ENCODE results near the gene KPNB1. TPM values are rescaled to one million over a fixed set of nuclear protein-coding genes. Genes with fewer than 3 reads are reported as not detected.

Gene KPNB1
- polyA plus RNA-seq, 2 donors, result 40.8 to 75.5 TPM

DNA sequence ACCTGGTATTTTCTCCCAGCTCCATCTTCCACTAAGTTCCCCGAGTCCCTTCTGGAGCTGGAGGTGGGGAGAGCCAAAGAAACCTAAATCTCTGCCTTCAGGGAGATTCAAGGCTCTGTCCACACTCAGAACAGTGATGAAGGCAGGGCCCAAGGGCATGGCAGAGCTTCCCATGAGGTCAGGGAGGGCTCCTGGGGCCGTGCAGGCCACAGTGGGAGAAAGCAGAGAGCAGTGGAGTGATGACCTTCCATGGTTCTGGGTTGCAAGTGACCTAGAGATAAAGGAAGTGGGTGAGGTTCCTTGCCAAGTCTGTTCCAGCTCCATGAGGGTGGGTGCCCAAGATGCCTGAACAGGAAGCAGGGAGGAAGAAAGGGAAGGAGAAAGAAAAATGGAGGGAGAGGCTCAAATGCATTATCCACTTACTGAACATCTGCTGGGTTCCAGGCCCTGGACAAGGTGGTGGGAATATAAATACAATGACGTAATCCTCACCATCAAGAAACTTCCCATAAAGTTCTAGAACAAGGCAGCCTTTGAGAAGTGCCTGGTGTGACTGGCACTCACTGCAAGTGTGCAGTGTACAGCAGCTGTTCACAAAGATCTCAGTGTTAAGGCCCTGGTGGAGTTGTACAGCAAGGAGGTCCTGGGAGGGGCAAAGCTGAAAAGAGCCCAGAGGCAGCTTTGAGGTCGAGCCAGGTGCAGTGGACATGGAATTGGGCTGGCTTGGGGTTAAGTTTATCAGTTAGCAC, 57.5 kb downstream of the KPNB1 start:
- H3K27ac ChIP-seq (ENCODE audit: low read depth in 2 of 2, low read length in 1 of 2), result no peak overlapping the region
- 77 to 80% methylated on average over 4 of the region's 4 CpGs for WGBS, 2 donors

GRCh38 chr17:47707884-47708283, 58.2 kb downstream of the KPNB1 start:
- Histone ChIP-seq H3K9me3 (ENCODE audit: control insufficient read depth in 2 of 2, insufficient read depth in 1 of 2, low read depth in 1 of 2, low read length in 1 of 2) (no peaks in the 10 kb centered on the region), H3K4me3 (ENCODE audit: low read depth in 1 of 2, low read length in 2 of 2) (no peak overlapping the region), H3K36me3 (ENCODE audit: control insufficient read depth in 2 of 2, insufficient read depth in 2 of 2, low read length in 1 of 2) (peaks cover 4 to 5% of the 10 kb centered on the region in 2 donors), H3K27me3 (ENCODE audit: control insufficient read depth in 1 of 2, insufficient read depth in 2 of 2, low read length in 2 of 2) (no peaks in the 10 kb centered on the region), H3K27ac (ENCODE audit: low read depth in 2 of 2, low read length in 1 of 2) (no peak overlapping the region), H3K4me1 (ENCODE audit: control insufficient read depth in 2 of 2, insufficient read depth in 2 of 2, low read length in 1 of 2) (peaks cover 3 to 7% of the 10 kb centered on the region in 2 donors)
- 80 to 83% methylated on average over 3 of the region's 3 CpGs for WGBS, 2 donors

More for the DNA sequence above, 57.5 kb downstream of the KPNB1 start:
- Histone ChIP-seq H3K9me3 (ENCODE audit: control insufficient read depth in 2 of 2, insufficient read depth in 1 of 2, low read depth in 1 of 2, low read length in 1 of 2) (no peaks in the 10 kb centered on the region), H3K4me3 (ENCODE audit: low read depth in 1 of 2, low read length in 2 of 2) (no peak overlapping the region), H3K27me3 (ENCODE audit: control insufficient read depth in 1 of 2, insufficient read depth in 2 of 2, low read length in 2 of 2) (no peaks in the 10 kb centered on the region), H3K36me3 (ENCODE audit: control insufficient read depth in 2 of 2, insufficient read depth in 2 of 2, low read length in 1 of 2) (peaks cover 4 to 5% of the 10 kb centered on the region in 2 donors), H3K4me1 (ENCODE audit: control insufficient read depth in 2 of 2, insufficient read depth in 2 of 2, low read length in 1 of 2) (peaks cover 3 to 9% of the 10 kb centered on the region in 2 donors)

- H3K4me3 ChIP-seq (ENCODE audit: low read depth in 1 of 2, low read length in 2 of 2), result peak overlapping the region in 1 of 2 donors; percentile 40
- peaks cover 4 to 5% of the 10 kb centered on the region in 2 donors for H3K36me3 ChIP-seq (ENCODE audit: control insufficient read depth in 2 of 2, insufficient read depth in 2 of 2, low read length in 1 of 2)
- WGBS, 2 donors, result 50 to 59% methylated on average over 27 to 31 of the region's 31 CpGs
- no peaks in the 10 kb centered on the region for H3K27me3 ChIP-seq (ENCODE audit: control insufficient read depth in 1 of 2, insufficient read depth in 2 of 2, low read length in 2 of 2)
- no peaks in the 10 kb centered on the region for H3K9me3 ChIP-seq (ENCODE audit: control insufficient read depth in 2 of 2, insufficient read depth in 1 of 2, low read depth in 1 of 2, low read length in 1 of 2)
- no peak overlapping the region for H3K27ac ChIP-seq (ENCODE audit: low read depth in 2 of 2, low read length in 1 of 2)
- H3K4me1 ChIP-seq (ENCODE audit: control insufficient read depth in 2 of 2, insufficient read depth in 2 of 2, low read length in 1 of 2), result peaks cover 3 to 7% of the 10 kb centered on the region in 2 donors
Measured at GRCh38 chr17:47708312-47708863, 58.7 kb downstream of the KPNB1 start.

- peaks cover 4 to 5% of the 10 kb centered on the region in 2 donors for H3K36me3 ChIP-seq (ENCODE audit: control insufficient read depth in 2 of 2, insufficient read depth in 2 of 2, low read length in 1 of 2)
- WGBS, 2 donors, result 46 to 53% methylated on average over 88 to 89 of the region's 89 CpGs
- H3K4me3 ChIP-seq (ENCODE audit: low read depth in 1 of 2, low read length in 2 of 2), result peak overlapping the region in 1 of 2 donors; percentile 40
- H3K4me1 ChIP-seq (ENCODE audit: control insufficient read depth in 2 of 2, insufficient read depth in 2 of 2, low read length in 1 of 2), result peaks cover 3 to 7% of the 10 kb centered on the region in 2 donors
- H3K9me3 ChIP-seq (ENCODE audit: control insufficient read depth in 2 of 2, insufficient read depth in 1 of 2, low read depth in 1 of 2, low read length in 1 of 2), result no peaks in the 10 kb centered on the region
- no peak overlapping the region for H3K27ac ChIP-seq (ENCODE audit: low read depth in 2 of 2, low read length in 1 of 2)
- no peaks in the 10 kb centered on the region for H3K27me3 ChIP-seq (ENCODE audit: control insufficient read depth in 1 of 2, insufficient read depth in 2 of 2, low read length in 2 of 2)
Measured at GRCh38 chr17:47708864-47709541, 59.3 kb downstream of the KPNB1 start.

DNA sequence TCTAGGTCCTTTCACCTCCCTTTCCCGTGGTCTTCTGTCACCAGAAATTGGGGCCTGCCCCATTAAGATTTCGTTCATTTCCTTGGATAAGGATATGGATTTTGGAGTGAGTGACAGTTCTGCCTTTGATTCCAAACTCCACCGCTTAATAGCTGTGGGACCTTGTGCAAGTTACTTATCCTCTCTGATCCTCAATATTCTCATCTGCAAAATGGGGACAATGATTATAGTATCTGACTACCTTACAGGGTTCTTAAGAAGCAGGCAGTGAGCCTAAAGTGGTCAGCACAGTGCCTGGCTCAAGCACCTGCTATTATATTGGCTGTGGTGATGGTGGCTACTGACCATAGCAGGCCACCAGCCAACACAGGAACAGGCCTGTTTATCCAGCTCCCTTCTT, 59.9 kb downstream of the KPNB1 start:
- Histone ChIP-seq H3K9me3 (ENCODE audit: control insufficient read depth in 2 of 2, insufficient read depth in 1 of 2, low read depth in 1 of 2, low read length in 1 of 2) (no peaks in the 10 kb centered on the region), H3K27ac (ENCODE audit: low read depth in 2 of 2, low read length in 1 of 2) (no peak overlapping the region), H3K4me1 (ENCODE audit: control insufficient read depth in 2 of 2, insufficient read depth in 2 of 2, low read length in 1 of 2) (peaks cover 3 to 7% of the 10 kb centered on the region in 2 donors), H3K36me3 (ENCODE audit: control insufficient read depth in 2 of 2, insufficient read depth in 2 of 2, low read length in 1 of 2) (peaks cover 4 to 5% of the 10 kb centered on the region in 2 donors), H3K27me3 (ENCODE audit: control insufficient read depth in 1 of 2, insufficient read depth in 2 of 2, low read length in 2 of 2) (no peaks in the 10 kb centered on the region), H3K4me3 (ENCODE audit: low read depth in 1 of 2, low read length in 2 of 2) (no peak overlapping the region)
- WGBS, 2 donors, result 92% methylated on average over 3 of the region's 3 CpGs

DNA sequence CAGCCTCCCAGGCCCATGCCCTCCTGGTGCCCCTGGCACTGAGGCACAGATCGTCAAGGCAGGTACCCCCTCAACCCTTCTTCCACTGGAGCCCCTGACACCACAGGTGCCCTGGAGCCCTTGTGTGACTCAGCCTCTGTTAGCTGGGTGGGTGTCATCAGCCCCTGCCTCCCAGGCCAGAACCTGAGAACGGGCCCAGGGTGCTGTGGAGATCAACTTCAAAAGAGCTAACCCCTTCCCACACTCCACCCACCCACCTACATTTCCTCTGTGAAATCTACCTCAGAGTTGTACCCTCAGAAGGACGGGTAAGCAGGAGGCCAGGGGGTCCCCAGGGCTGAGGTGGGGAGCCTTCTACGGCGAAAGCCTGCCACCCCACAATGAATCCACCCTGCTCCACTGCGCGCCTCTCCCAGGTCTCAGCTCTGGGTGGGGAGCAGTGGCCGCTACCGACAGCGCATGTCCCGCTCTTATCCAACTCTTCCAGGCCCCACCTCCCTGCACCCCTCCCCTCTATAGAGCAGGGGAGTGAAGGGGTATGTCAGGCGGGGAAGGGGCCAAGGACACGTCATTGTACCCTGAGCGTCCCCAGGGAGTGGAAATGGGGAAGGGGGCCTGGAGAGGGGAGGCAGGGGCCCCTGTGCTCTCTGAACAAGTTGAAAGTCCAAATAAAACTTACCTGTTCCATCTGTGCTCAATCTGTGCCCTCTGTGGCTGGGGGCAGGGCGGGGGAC, 61.8 kb downstream of the KPNB1 start:
- H3K27ac ChIP-seq (ENCODE audit: low read depth in 2 of 2, low read length in 1 of 2), result no peak overlapping the region
- no peak overlapping the region for H3K4me3 ChIP-seq (ENCODE audit: low read depth in 1 of 2, low read length in 2 of 2)
- H3K4me1 ChIP-seq (ENCODE audit: control insufficient read depth in 2 of 2, insufficient read depth in 2 of 2, low read length in 1 of 2), result peaks cover 0 to 4% of the 10 kb centered on the region in 2 donors
- H3K9me3 ChIP-seq (ENCODE audit: control insufficient read depth in 2 of 2, insufficient read depth in 1 of 2, low read depth in 1 of 2, low read length in 1 of 2), result no peaks in the 10 kb centered on the region
- no peaks in the 10 kb centered on the region for H3K27me3 ChIP-seq (ENCODE audit: control insufficient read depth in 1 of 2, insufficient read depth in 2 of 2, low read length in 2 of 2)
- peaks cover 2% of the 10 kb centered on the region in 2 donors for H3K36me3 ChIP-seq (ENCODE audit: control insufficient read depth in 2 of 2, insufficient read depth in 2 of 2, low read length in 1 of 2)
- WGBS, 2 donors, result 90 to 92% methylated on average over 15 of the region's 15 CpGs

- Histone ChIP-seq H3K36me3 (ENCODE audit: control insufficient read depth in 2 of 2, insufficient read depth in 2 of 2, low read length in 1 of 2) (peaks cover 2% of the 10 kb centered on the region in 2 donors), H3K4me1 (ENCODE audit: control insufficient read depth in 2 of 2, insufficient read depth in 2 of 2, low read length in 1 of 2) (no peaks in the 10 kb centered on the region), H3K9me3 (ENCODE audit: control insufficient read depth in 2 of 2, insufficient read depth in 1 of 2, low read depth in 1 of 2, low read length in 1 of 2) (no peaks in the 10 kb centered on the region), H3K4me3 (ENCODE audit: low read depth in 1 of 2, low read length in 2 of 2) (no peak overlapping the region), H3K27me3 (ENCODE audit: control insufficient read depth in 1 of 2, insufficient read depth in 2 of 2, low read length in 2 of 2) (no peaks in the 10 kb centered on the region), H3K27ac (ENCODE audit: low read depth in 2 of 2, low read length in 1 of 2) (no peak overlapping the region)
- 65 to 67% methylated on average over 5 of the region's 5 CpGs for WGBS, 2 donors
Measured at GRCh38 chr17:47712330-47713023, 62.8 kb downstream of the KPNB1 start.

GRCh38 chr17:47713980-47714700, 64.4 kb downstream of the KPNB1 start:
- no peaks in the 10 kb centered on the region for H3K9me3 ChIP-seq (ENCODE audit: control insufficient read depth in 2 of 2, insufficient read depth in 1 of 2, low read depth in 1 of 2, low read length in 1 of 2)
- no peaks in the 10 kb centered on the region for H3K4me1 ChIP-seq (ENCODE audit: control insufficient read depth in 2 of 2, insufficient read depth in 2 of 2, low read length in 1 of 2)
- no peaks in the 10 kb centered on the region for H3K27me3 ChIP-seq (ENCODE audit: control insufficient read depth in 1 of 2, insufficient read depth in 2 of 2, low read length in 2 of 2)
- H3K36me3 ChIP-seq (ENCODE audit: control insufficient read depth in 2 of 2, insufficient read depth in 2 of 2, low read length in 1 of 2), result peaks cover 2% of the 10 kb centered on the region in 2 donors
- WGBS, 2 donors, result 42 to 45% methylated on average over 15 of the region's 15 CpGs
- no peak overlapping the region for H3K27ac ChIP-seq (ENCODE audit: low read depth in 2 of 2, low read length in 1 of 2)
- H3K4me3 ChIP-seq (ENCODE audit: low read depth in 1 of 2, low read length in 2 of 2), result no peak overlapping the region
